ENCODE data around the gene LRP1B. TPM values are rescaled to one million over a fixed set of nuclear protein-coding genes. Genes with fewer than 3 reads are reported as not detected.

Gene LRP1B
- total RNA-seq, 4 donors from 2014 or later: 37.1 to 82.7 (median 50.9) TPM

DNA sequence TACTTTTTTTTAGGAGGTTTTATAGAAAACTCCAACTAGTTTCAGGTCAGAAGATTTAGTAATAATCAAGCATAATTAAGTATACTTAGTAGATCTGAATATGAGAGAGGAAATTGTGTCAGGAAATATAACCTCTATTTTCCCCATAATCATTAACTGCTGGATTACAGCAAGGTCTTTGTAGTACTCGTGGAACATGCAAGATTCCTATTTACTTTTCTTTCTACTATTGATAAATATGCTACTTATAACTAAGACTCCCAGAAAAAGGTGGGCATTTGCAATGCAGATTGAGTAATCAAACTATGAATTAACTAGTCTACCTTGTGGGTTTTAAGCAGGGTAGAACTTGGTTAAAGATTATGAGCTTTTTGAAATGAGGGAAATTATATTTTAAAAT is 570.1 kb downstream of the LRP1B start:
- Histone ChIP-seq H3K36me3 (no peaks in the 10 kb centered on the region), H3K4me3 (replicated peaks in 1 of 3) (no peak overlapping the region), H3K27me3 (no peaks in the 10 kb centered on the region), H3K27ac (no peak overlapping the region), H3K4me1 (peaks cover 0 to 6% of the 10 kb centered on the region in 2 donors), H3K9me3 (no peaks in the 10 kb centered on the region)
- TF ChIP-seq, protein P1, sequence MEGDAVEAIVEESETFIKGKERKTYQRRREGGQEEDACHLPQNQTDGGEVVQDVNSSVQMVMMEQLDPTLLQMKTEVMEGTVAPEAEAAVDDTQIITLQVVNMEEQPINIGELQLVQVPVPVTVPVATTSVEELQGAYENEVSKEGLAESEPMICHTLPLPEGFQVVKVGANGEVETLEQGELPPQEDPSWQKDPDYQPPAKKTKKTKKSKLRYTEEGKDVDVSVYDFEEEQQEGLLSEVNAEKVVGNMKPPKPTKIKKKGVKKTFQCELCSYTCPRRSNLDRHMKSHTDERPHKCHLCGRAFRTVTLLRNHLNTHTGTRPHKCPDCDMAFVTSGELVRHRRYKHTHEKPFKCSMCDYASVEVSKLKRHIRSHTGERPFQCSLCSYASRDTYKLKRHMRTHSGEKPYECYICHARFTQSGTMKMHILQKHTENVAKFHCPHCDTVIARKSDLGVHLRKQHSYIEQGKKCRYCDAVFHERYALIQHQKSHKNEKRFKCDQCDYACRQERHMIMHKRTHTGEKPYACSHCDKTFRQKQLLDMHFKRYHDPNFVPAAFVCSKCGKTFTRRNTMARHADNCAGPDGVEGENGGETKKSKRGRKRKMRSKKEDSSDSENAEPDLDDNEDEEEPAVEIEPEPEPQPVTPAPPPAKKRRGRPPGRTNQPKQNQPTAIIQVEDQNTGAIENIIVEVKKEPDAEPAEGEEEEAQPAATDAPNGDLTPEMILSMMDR (IDR thresholded peaks at IDR 0.05): no peak
- TF ChIP-seq POLR2A (IDR thresholded peaks at IDR 0.05): no peak
- no peak for DNase-seq
- WGBS, 2 donors: 66 to 81% methylated on average over 1 of the region's 1 CpG
- intact Hi-C loops (cut with DNase I): no loop called here

- Histone ChIP-seq H3K27me3 (no peaks in the 10 kb centered on the region), H3K9me3 (no peaks in the 10 kb centered on the region), H3K4me1 (peaks cover 0 to 6% of the 10 kb centered on the region in 2 donors), H3K27ac (no peak overlapping the region), H3K36me3 (no peaks in the 10 kb centered on the region), H3K4me3 (replicated peaks in 1 of 3) (no peak overlapping the region)
- DNase-seq: no peak
- 90 to 91% methylated on average over 4 of the region's 4 CpGs for WGBS, 2 donors
- intact Hi-C loops (cut with DNase I): no loop called here
- TF ChIP-seq POLR2A (IDR thresholded peaks at IDR 0.05): no peak
- TF ChIP-seq, protein P1 (IDR thresholded peaks at IDR 0.05): no peak
Observed at GRCh38 chr2:141557329-141558095, 573.3 kb downstream of the LRP1B start.

- Histone ChIP-seq H3K36me3 (no peaks in the 10 kb centered on the region), H3K4me1 (peaks cover 0 to 6% of the 10 kb centered on the region in 2 donors), H3K4me3 (replicated peaks in 1 of 3) (no peak overlapping the region), H3K9me3 (no peaks in the 10 kb centered on the region), H3K27me3 (no peaks in the 10 kb centered on the region), H3K27ac (no peak overlapping the region)
- WGBS, 2 donors: 55 to 74% methylated on average over 5 of the region's 5 CpGs
- intact Hi-C loops (cut with DNase I): no loop called here
- DNase-seq: no peak
- TF ChIP-seq, protein P1 (IDR thresholded peaks at IDR 0.05): no peak
- TF ChIP-seq POLR2A (IDR thresholded peaks at IDR 0.05): no peak
Observed at GRCh38 chr2:141555876-141556470, 574.8 kb downstream of the LRP1B start.

GRCh38 chr2:141554810-141555209 is 576.0 kb downstream of the LRP1B start:
- TF ChIP-seq, protein P1 (IDR thresholded peaks at IDR 0.05): peak in 2 of 6 experiments; percentile 30 to 37
- no peak for TF ChIP-seq POLR2A (IDR thresholded peaks at IDR 0.05)
- no peak for DNase-seq
- WGBS, 2 donors: 29 to 46% methylated on average over 3 of the region's 3 CpGs
- H3K4me1 ChIP-seq: peaks cover 0 to 6% of the 10 kb centered on the region in 2 donors
- intact Hi-C loops (cut with DNase I): no loop called here
- H3K4me3 ChIP-seq (replicated peaks in 1 of 3): no peak overlapping the region
- H3K27me3 ChIP-seq: no peaks in the 10 kb centered on the region
- H3K9me3 ChIP-seq: no peaks in the 10 kb centered on the region
- no peak overlapping the region for H3K27ac ChIP-seq
- no peaks in the 10 kb centered on the region for H3K36me3 ChIP-seq

All from thyroid gland (tissue), 4 donors.